Endothelial cell of umbilical vein (primary cell): Measurements from ENCODE around the gene SMC3.

Source experiments
- CTCF ChIP-seq, 2 donors: IDR thresholded peaks; 1 replicate in 1 of 2; 2 replicates in 1 of 2; pipeline ENCODE4 v1.5.1; 2011; ENCODE audit warnings: low read length in 2 of 2, mild to moderate bottlenecking in 2 of 2, moderate library complexity in 2 of 2, control low read depth in 1 of 2, inconsistent platforms in 1 of 2, low read depth in 1 of 2; ENCODE audit not compliant: insufficient read depth in 1 of 2; ENCODE audit errors: extremely low read depth in 1 of 2
- POLR2A ChIP-seq: IDR thresholded peaks from 2 replicates; pipeline ENCODE4 v1.6.1; 2012; ENCODE audit warnings: low read depth, mild to moderate bottlenecking, control low read depth, low read length
- POLR2AphosphoS5 ChIP-seq: IDR thresholded peaks from 2 replicates; pipeline ENCODE4 v1.6.1; 2012; ENCODE audit warnings: low read depth, mild to moderate bottlenecking, control low read depth, low read length, moderate library complexity; ENCODE audit not compliant: insufficient read depth

GRCh38 chr10:110577056-110577455, 9.6 kb downstream of the SMC3 start:
- TF ChIP-seq CTCF (IDR thresholded peaks at IDR 0.05; ENCODE audit: extremely low read depth in 1 of 2, insufficient read depth in 1 of 2, low read depth in 1 of 2, low read length in 2 of 2) = no peak
- no peak for TF ChIP-seq POLR2AphosphoS5
- TF ChIP-seq POLR2A = no peak
